GM20000 (cell line): ENCODE data around the gene STEAP1B.

Experiments
- DNase-seq: peaks from one replicate; pipeline ENCODE4 v3.0.0; 2012; ENCODE audit warnings: low spot score
- TF ChIP-seq, protein P1 (sequence below): IDR thresholded peaks from 2 replicates; pipeline ENCODE4 v1.5.1; 2012; ENCODE audit warnings: mild to moderate bottlenecking, control low read depth; ENCODE audit errors: extremely low read depth, missing control alignments

The STEAP1B gene

DNA sequence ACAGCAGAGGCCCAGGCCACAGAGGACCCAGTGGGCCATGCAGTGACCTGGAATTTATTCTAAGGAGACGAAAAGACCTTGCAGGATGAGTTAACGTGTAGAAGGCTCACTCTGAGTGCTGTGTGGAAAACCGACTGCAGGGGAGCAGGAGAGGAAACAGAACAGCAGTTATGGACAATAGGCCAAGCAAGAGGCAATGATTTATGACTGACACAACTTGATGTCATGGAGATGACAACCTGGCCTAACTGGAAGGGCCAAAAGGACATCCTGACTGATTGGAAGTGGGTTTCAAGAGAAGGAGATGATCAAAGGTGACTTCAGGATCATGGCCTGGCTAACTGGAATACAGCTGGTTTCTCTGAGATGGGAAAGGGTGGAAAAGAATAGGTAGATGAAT, 72.9 kb downstream of the STEAP1B start:
- no peak for DNase-seq
- TF ChIP-seq, protein P1, sequence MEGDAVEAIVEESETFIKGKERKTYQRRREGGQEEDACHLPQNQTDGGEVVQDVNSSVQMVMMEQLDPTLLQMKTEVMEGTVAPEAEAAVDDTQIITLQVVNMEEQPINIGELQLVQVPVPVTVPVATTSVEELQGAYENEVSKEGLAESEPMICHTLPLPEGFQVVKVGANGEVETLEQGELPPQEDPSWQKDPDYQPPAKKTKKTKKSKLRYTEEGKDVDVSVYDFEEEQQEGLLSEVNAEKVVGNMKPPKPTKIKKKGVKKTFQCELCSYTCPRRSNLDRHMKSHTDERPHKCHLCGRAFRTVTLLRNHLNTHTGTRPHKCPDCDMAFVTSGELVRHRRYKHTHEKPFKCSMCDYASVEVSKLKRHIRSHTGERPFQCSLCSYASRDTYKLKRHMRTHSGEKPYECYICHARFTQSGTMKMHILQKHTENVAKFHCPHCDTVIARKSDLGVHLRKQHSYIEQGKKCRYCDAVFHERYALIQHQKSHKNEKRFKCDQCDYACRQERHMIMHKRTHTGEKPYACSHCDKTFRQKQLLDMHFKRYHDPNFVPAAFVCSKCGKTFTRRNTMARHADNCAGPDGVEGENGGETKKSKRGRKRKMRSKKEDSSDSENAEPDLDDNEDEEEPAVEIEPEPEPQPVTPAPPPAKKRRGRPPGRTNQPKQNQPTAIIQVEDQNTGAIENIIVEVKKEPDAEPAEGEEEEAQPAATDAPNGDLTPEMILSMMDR, result no peak

DNA sequence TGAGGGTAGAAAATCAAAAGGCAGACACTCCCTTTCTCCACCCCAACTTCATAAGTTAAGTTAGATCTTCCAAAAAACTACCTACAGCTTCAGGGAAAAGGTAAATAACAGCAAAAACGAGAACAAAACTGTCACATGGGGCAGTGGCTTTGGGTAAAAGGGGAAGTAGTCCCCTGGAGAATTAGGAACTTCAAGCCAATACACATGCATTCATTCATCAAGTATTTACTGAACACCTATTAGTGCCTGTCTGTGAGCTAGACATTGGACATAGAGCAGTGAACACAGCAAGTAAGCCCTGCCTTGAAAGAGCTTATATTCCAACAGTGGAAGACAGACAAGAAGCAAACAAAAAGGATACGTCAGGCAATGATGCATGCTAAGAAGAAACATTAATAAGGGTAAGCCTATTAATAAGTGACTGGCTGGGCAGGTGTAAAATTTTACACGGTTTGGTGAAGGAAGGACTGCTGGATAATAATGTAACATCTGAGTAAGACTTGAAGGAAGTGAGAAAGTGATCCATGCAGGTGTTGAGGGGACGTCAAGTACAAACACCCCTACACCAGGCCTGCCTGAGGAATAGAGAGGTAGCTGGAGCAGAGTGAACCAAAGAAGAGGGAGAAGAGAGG, 73.4 kb downstream of the STEAP1B start:
- no peak for DNase-seq
- TF ChIP-seq, protein P1, result no peak

DNA sequence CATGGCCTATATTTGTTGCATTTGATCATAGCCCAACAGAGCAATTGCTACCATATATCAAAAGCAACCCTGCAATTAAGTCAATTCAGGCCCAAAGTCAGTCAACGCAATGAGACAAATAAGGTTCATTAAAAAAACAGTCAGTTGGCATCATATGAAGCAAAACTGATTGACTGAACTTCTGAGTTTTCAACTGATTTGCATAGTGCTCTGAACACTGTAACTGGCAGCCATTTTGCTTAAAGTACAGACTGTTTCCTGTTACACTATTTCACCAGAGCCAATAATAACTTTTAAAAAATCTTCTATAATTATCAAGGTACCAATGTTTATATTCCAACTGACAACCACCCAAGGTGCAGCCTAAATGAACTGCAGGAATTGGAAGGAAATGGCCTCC, 74.6 kb downstream of the STEAP1B start:
- DNase-seq, result no peak
- TF ChIP-seq, protein P1, result no peak

DNA sequence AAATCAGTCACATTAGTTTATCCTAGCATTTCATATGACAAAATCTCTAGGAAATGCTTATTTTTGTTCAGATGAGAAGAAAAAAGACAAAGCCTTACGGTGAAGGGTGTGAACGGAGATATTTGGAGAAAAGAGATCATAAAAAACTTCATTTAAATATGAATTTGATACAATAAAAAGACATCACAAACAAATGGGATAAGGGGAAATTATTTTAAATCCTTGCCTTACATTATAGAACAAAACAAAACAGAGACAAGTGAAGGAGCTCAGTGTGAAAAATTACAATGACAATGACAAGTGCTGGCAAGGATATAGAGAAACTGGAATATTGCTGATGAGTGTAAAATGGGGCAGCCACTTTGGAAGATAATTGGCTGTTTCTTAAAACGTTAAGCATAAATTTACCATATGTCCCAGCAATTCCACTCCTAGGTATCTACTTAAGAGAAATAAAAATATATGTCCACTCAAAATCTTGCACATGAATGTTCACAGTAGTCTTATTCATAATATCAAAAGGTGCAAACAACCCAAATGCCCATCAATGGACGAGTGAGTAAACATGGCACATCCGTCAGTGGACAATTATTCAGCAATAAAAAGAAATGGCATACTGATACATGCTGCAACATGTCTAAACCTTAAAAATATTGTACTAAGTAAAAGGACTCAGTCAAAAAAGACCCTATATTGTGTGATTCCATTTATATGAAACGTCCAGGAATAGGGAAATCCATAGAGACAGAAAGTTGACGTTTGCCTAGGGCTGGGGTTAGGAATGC, 77.0 kb downstream of the STEAP1B start:
- DNase-seq, result no peak

DNA sequence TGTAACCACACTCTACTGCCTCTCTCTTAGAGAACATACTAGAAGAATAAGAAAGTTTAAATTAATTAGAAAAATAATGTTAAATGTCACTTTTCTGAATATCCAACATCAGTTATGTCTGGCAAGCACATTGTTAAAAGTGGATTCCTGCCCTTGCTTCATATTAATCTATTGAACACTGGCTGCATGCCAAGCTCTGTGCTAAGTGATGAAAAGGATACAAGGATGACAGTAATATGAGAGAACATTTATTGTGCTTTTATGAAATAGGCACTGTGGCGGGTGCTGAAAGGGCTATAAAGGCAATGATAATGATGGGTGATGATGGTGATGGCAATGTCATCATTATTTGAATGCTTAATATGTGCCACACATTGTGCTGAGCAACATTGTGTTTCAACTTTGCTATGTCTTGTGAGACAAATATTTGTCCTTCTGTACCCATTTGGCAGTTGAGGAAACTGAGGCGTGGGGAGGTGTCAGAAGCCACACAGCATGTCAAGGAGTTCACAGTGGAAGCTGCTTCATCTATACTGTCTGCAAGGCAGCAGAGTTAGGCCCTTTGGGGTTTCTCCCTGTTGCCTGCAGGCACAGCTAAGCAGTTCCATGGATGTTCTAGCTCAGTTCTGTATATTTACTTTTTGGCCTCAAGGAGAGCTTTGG, 78.9 kb downstream of the STEAP1B start:
- TF ChIP-seq, protein P1, result no peak
- DNase-seq, result no peak

More for the DNA sequence above, 77.0 kb downstream of the STEAP1B start:
- TF ChIP-seq, protein P1, result no peak

DNA sequence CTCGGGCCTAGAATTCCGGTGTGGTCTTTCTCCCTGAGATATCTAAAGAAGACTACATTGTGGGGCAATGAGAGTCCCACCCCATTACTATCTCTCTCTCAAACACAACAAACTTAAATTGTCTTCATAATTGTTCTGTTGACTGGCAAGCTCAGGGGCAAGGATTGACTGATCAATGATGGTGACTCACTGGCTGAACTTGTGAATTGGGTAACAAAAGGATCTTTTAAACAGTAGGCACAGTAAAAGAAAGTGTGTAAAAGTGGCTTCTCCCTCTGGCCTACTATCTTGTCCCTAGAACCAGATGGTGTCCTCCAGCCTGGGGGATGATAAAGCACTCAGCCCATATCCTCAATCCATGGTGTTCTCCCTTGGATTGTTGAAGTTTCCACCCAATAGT, 80.0 kb downstream of the STEAP1B start:
- TF ChIP-seq, protein P1, result no peak
- DNase-seq, result no peak

DNA sequence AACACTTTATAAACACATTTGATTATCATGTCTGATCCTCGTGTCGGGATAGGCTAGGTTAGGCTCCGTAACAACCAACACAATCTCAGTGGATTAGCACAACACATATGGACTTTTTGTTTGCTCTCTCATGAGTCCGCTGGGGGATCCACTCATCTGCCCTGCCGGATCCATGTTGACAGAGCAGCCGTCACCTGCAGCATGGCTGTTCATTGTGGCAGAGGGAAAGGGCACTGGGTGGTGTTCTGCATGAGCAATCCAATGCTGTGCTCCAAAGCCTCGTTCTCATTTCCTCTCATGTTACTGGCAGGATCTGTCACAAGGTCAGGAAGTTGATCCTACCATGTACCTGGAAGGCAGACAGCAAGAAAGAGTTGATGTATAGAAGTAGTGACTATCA, 80.5 kb downstream of the STEAP1B start:
- TF ChIP-seq, protein P1, result no peak
- DNase-seq, result no peak
